Naive thymus-derived CD4-positive, alpha-beta T cell (primary cell): ENCODE measurements around the gene CRB1. TPM values are rescaled to one million over a fixed set of nuclear protein-coding genes. Genes with fewer than 3 reads are reported as not detected.
A peak's percentile ranks its signal among the peaks of the same experiment; 100 is the strongest.

ENCODE experiments used
- ATAC-seq: fragments of 150-1000 bp; cut with Tn5 transposase; 2 replicates; pipeline ENCODE4 v1.10.0; 2021; ENCODE audit warnings: mild to moderate bottlenecking, moderate library complexity
- CTCF ChIA-PET: fragments of 350-600 bp; sonication (Branson Sonifier 250); formaldehyde crosslinking; loops from one replicate; lab custom pipeline; 2021; ENCODE audit warnings: antibody characterized with exemption; lab: Charles Lee
- POLR2A ChIA-PET: fragments of 350-600 bp; sonication (Branson Sonifier 250); formaldehyde crosslinking; loops from one replicate; lab custom pipeline; 2021; ENCODE audit warnings: antibody characterized with exemption, inconsistent platforms; lab: Charles Lee
- DNase-seq, 9 donors: peaks; one replicate each; pipeline versions ENCODE4 v3.0.0 to v3.0.0-alpha.2; 2020 to 2022; ENCODE audit warnings: mixed read lengths in 1 of 9
- H3K27ac ChIP-seq: one replicate; pipeline ENCODE4 v1.7.0; 2013; ENCODE audit warnings: mild to moderate bottlenecking, low read depth, low read length, moderate library complexity
- H3K27me3 ChIP-seq, 2 donors: one replicate each; pipeline ENCODE4 v1.7.0; 2013; ENCODE audit warnings: low read length in 2 of 2, mild to moderate bottlenecking in 2 of 2, moderate library complexity in 2 of 2; ENCODE audit not compliant: control insufficient read depth in 2 of 2, insufficient read depth in 2 of 2
- H3K36me3 ChIP-seq, 3 experiments: 1 replicate in 2 of 3; 2 replicates in 1 of 3; pipeline ENCODE4 v1.7.0; 2013; ENCODE audit warnings: low read length in 3 of 3, mild to moderate bottlenecking in 3 of 3, moderate library complexity in 1 of 3; ENCODE audit not compliant: insufficient read depth in 3 of 3, control insufficient read depth in 2 of 3
- H3K4me1 ChIP-seq, 2 donors: one replicate each; pipeline ENCODE4 v1.7.0; 2013; ENCODE audit warnings: low read length in 2 of 2, mild to moderate bottlenecking in 2 of 2, moderate library complexity in 1 of 2; ENCODE audit not compliant: control insufficient read depth in 2 of 2, insufficient read depth in 2 of 2
- H3K4me3 ChIP-seq: 2 replicates; pipeline ENCODE4 v1.7.0; 2013; ENCODE audit warnings: mild to moderate bottlenecking, low read length
- H3K9me3 ChIP-seq, 3 experiments: 1 replicate in 2 of 3; 2 replicates in 1 of 3; pipeline ENCODE4 v1.7.0; 2013; ENCODE audit warnings: low read length in 3 of 3; ENCODE audit not compliant: control insufficient read depth in 2 of 3
- H3K27ac Mint-ChIP-seq, 9 donors: one replicate each; pipeline ENCODE4 v1.8.0; 2020 to 2022; ENCODE audit warnings: mixed read lengths in 9 of 9, mild to moderate bottlenecking in 8 of 9, moderate library complexity in 5 of 9, inconsistent platforms in 2 of 9
- H3K27me3 Mint-ChIP-seq, 5 donors: one replicate each; pipeline ENCODE4 v1.8.0; 2021 to 2022; ENCODE audit warnings: mixed read lengths in 5 of 5, mild to moderate bottlenecking in 1 of 5
- H3K36me3 Mint-ChIP-seq, 5 donors: one replicate each; pipeline ENCODE4 v1.8.0; 2020 to 2022; ENCODE audit warnings: mixed read lengths in 5 of 5, mild to moderate bottlenecking in 3 of 5, inconsistent platforms in 1 of 5
- H3K4me1 Mint-ChIP-seq, 7 donors: one replicate each; pipeline ENCODE4 v1.8.0; 2020 to 2022; ENCODE audit warnings: mixed read lengths in 7 of 7, mild to moderate bottlenecking in 3 of 7, inconsistent platforms in 1 of 7
- H3K4me3 Mint-ChIP-seq, 10 donors: one replicate each; pipeline ENCODE4 v1.8.0; 2020 to 2022; ENCODE audit warnings: mild to moderate bottlenecking in 10 of 10, mixed read lengths in 10 of 10, moderate library complexity in 6 of 10, inconsistent platforms in 2 of 10
- H3K9me3 Mint-ChIP-seq, 11 donors: one replicate each; pipeline ENCODE4 v1.8.0; 2020 to 2022; ENCODE audit warnings: mixed read lengths in 11 of 11, mild to moderate bottlenecking in 4 of 11, inconsistent platforms in 1 of 11, moderate library complexity in 1 of 11
- intact Hi-C, 2 donors: fragments of 100-400 bp; cut with micrococcal nuclease; formaldehyde crosslinking; loops; one replicate each; pipeline ENCODE4 v1.15.1; 2023
- polyA plus RNA-seq, 2 donors: library from polyadenylated mRNA; unstranded; fragments of 300-500 nt; fragmentation: Illumina TruSeq; gene quantifications; one replicate each; pipeline ENCODE4 v1.2.3, GENCODE V29; 2021
- total RNA-seq, 6 experiments: library from RNA in 5 of 6; stranded (reverse) in 5 of 6; gene quantifications; 1 replicate in 5 of 6; 2 replicates in 1 of 6; pipeline ENCODE4 v1.2.3 and lab custom pipeline; 2021 to 2026

Gene CRB1
- total and polyA plus RNA-seq, 7 experiments from 2014 or later: 0.08 to 3.2 (median 0.49) TPM; not detected in 2

GRCh38 chr1:197465528-197466327, 197.7 kb downstream of the CRB1 start:
- H3K4me3 ChIP-seq: no peak overlapping the region
- ATAC-seq (no peak), DNase-seq (no peak)
- H3K27me3 Mint-ChIP-seq: peaks cover 0 to 5% (median 0%) of the 10 kb centered on the region in 5 donors
- intact Hi-C loops: no loop called here
- H3K4me1 Mint-ChIP-seq: peaks cover 0 to 8% (median 5%) of the 10 kb centered on the region in 7 donors
- H3K27ac Mint-ChIP-seq: no peak overlapping the region
- no peaks in the 10 kb centered on the region for H3K9me3 ChIP-seq
- no peaks in the 10 kb centered on the region for H3K4me1 ChIP-seq
- CTCF ChIA-PET: no interaction called here
- H3K27ac ChIP-seq: no peak overlapping the region
- POLR2A ChIA-PET: no interaction called here
- H3K4me3 Mint-ChIP-seq: no peak overlapping the region
- H3K27me3 ChIP-seq: no peaks in the 10 kb centered on the region
- H3K36me3 ChIP-seq: no peaks in the 10 kb centered on the region
- H3K36me3 Mint-ChIP-seq: no peaks in the 10 kb centered on the region
- H3K9me3 Mint-ChIP-seq: no peaks in the 10 kb centered on the region

GRCh38 chr1:197466813-197467212, 198.8 kb downstream of the CRB1 start:
- Mint-ChIP-seq H3K27ac (no peak overlapping the region), H3K4me3 (no peak overlapping the region), H3K9me3 (no peaks in the 10 kb centered on the region), H3K36me3 (no peaks in the 10 kb centered on the region), H3K4me1 (peaks cover 0 to 8% (median 5%) of the 10 kb centered on the region in 7 donors), H3K27me3 (peaks cover 0 to 5% (median 0%) of the 10 kb centered on the region in 5 donors)
- H3K9me3 ChIP-seq: no peaks in the 10 kb centered on the region
- intact Hi-C loops: no loop called here
- ATAC-seq (peak; percentile 42), DNase-seq (no peak)
- no peaks in the 10 kb centered on the region for H3K36me3 ChIP-seq
- no peaks in the 10 kb centered on the region for H3K4me1 ChIP-seq
- H3K27ac ChIP-seq: no peak overlapping the region
- ChIA-PET CTCF (no interaction called here), POLR2A (no interaction called here)
- no peak overlapping the region for H3K4me3 ChIP-seq
- H3K27me3 ChIP-seq: no peaks in the 10 kb centered on the region

- ChIA-PET POLR2A (no interaction called here), CTCF (no interaction called here)
- Histone ChIP-seq H3K4me1 (no peaks in the 10 kb centered on the region), H3K36me3 (no peaks in the 10 kb centered on the region), H3K4me3 (no peak overlapping the region), H3K9me3 (no peaks in the 10 kb centered on the region), H3K27me3 (no peaks in the 10 kb centered on the region), H3K27ac (no peak overlapping the region)
- peaks cover 0 to 8% (median 5%) of the 10 kb centered on the region in 7 donors for H3K4me1 Mint-ChIP-seq
- intact Hi-C loops: no loop called here
- H3K36me3 Mint-ChIP-seq: no peaks in the 10 kb centered on the region
- H3K9me3 Mint-ChIP-seq: no peaks in the 10 kb centered on the region
- H3K4me3 Mint-ChIP-seq: no peak overlapping the region
- DNase-seq: no peak
- H3K27me3 Mint-ChIP-seq: peaks cover 0 to 5% (median 0%) of the 10 kb centered on the region in 5 donors
- H3K27ac Mint-ChIP-seq: no peak overlapping the region
- no peak for ATAC-seq
Measured at GRCh38 chr1:197467881-197468280, 199.8 kb downstream of the CRB1 start.

GRCh38 chr1:197468543-197469175, 200.6 kb downstream of the CRB1 start:
- Histone ChIP-seq H3K27ac (no peak overlapping the region), H3K4me3 (no peak overlapping the region), H3K4me1 (no peaks in the 10 kb centered on the region), H3K27me3 (no peaks in the 10 kb centered on the region), H3K9me3 (no peaks in the 10 kb centered on the region), H3K36me3 (no peaks in the 10 kb centered on the region)
- no peaks in the 10 kb centered on the region for H3K9me3 Mint-ChIP-seq
- ChIA-PET POLR2A (no interaction called here), CTCF (no interaction called here)
- ATAC-seq (no peak), DNase-seq (no peak)
- H3K4me1 Mint-ChIP-seq: peaks cover 0 to 8% (median 5%) of the 10 kb centered on the region in 7 donors
- peaks cover 0 to 5% (median 0%) of the 10 kb centered on the region in 5 donors for H3K27me3 Mint-ChIP-seq
- intact Hi-C loops: no loop called here
- peak overlapping the region in 1 of 9 donors; percentile 38 for H3K27ac Mint-ChIP-seq
- H3K36me3 Mint-ChIP-seq: no peaks in the 10 kb centered on the region
- H3K4me3 Mint-ChIP-seq: no peak overlapping the region

- H3K4me3 Mint-ChIP-seq: peak overlapping the region in 2 of 10 donors; percentile 17 to 51
- CTCF ChIA-PET: no interaction called here
- Histone ChIP-seq H3K27me3 (no peaks in the 10 kb centered on the region), H3K9me3 (no peaks in the 10 kb centered on the region), H3K36me3 (no peaks in the 10 kb centered on the region), H3K4me1 (no peaks in the 10 kb centered on the region), H3K27ac (no peak overlapping the region), H3K4me3 (no peak overlapping the region)
- H3K9me3 Mint-ChIP-seq: no peaks in the 10 kb centered on the region
- DNase-seq (no peak), ATAC-seq (peak; percentile 41)
- intact Hi-C loops: no loop called here
- H3K4me1 Mint-ChIP-seq: peaks cover 0 to 8% (median 5%) of the 10 kb centered on the region in 7 donors
- peaks cover 0 to 5% (median 0%) of the 10 kb centered on the region in 5 donors for H3K27me3 Mint-ChIP-seq
- no peaks in the 10 kb centered on the region for H3K36me3 Mint-ChIP-seq
- POLR2A ChIA-PET: no interaction called here
- no peak overlapping the region for H3K27ac Mint-ChIP-seq
Measured at GRCh38 chr1:197469620-197470210, 201.7 kb downstream of the CRB1 start.

GRCh38 chr1:197470330-197470729, 202.3 kb downstream of the CRB1 start:
- no peak overlapping the region for H3K4me3 ChIP-seq
- no peak overlapping the region for H3K27ac ChIP-seq
- POLR2A ChIA-PET: no interaction called here
- H3K4me1 ChIP-seq: no peaks in the 10 kb centered on the region
- H3K36me3 ChIP-seq: no peaks in the 10 kb centered on the region
- Mint-ChIP-seq H3K27ac (no peak overlapping the region), H3K27me3 (peaks cover 0 to 5% (median 0%) of the 10 kb centered on the region in 5 donors), H3K36me3 (no peaks in the 10 kb centered on the region), H3K4me3 (no peak overlapping the region), H3K4me1 (peaks cover 0 to 8% (median 5%) of the 10 kb centered on the region in 7 donors), H3K9me3 (no peaks in the 10 kb centered on the region)
- H3K27me3 ChIP-seq: no peaks in the 10 kb centered on the region
- intact Hi-C loops: no loop called here
- CTCF ChIA-PET: no interaction called here
- H3K9me3 ChIP-seq: no peaks in the 10 kb centered on the region
- ATAC-seq: no peak
- no peak for DNase-seq
